ENCODE results near the gene IFIT1. TPM values are rescaled to one million over a fixed set of nuclear protein-coding genes. Genes with fewer than 3 reads are reported as not detected.

The IFIT1 gene
- total RNA-seq, 1 experiment from 2014 or later, result 3.4 TPM

- Histone ChIP-seq H4K20me1 (ENCODE audit: insufficient read depth) (no peaks in the 10 kb centered on the region), H3K79me2 (ENCODE audit: low read depth) (no peaks in the 10 kb centered on the region), H3K4me1 (replicated peaks; ENCODE audit: insufficient read depth) (peaks cover 9% of the 10 kb centered on the region), H3F3A (ENCODE audit: insufficient read depth, low read depth) (no peaks in the 10 kb centered on the region), H2AFZ (no peak overlapping the region), H3K9me2 (ENCODE audit: insufficient read depth) (no peaks in the 10 kb centered on the region), H3K27ac (no peak overlapping the region), H3K4me3 (no peak overlapping the region), H3K9me3 (ENCODE audit: insufficient read depth, low read depth) (no peaks in the 10 kb centered on the region), H3K36me3 (ENCODE audit: low read depth) (no peaks in the 10 kb centered on the region), H3K27me3 (ENCODE audit: insufficient read depth, low read depth) (no peaks in the 10 kb centered on the region), H3K4me2 (peak overlapping the region; percentile 17; the same call in 1 of the 2 replicates)
- ChIA-PET POLR2A (ENCODE audit: unreplicated experiment) (no interaction called here), CTCF (no interaction called here)
- no peak for DNase-seq
- intact Hi-C loops (cut with micrococcal nuclease; ENCODE audit: unreplicated experiment), result loop anchor here (2.0 to 5.0 kb wide), 3 partner anchors 39 to 1445 kb away; partner anchors contain the start of gene RPP30
- no peak for TF ChIP-seq CTCF (conservative IDR thresholded peaks at IDR 0.05)
- TF ChIP-seq EZH2 (IDR thresholded peaks at IDR 0.05; ENCODE audit: low read depth), result no peak
- BruUV-seq (replicated peaks), result no TSS peak
Observed at GRCh38 chr10:89427629-89428028, 35.2 kb downstream of the IFIT1 start.

GRCh38 chr10:89428877-89429276, 36.5 kb downstream of the IFIT1 start:
- Histone ChIP-seq H4K20me1 (ENCODE audit: insufficient read depth) (no peaks in the 10 kb centered on the region), H3K27me3 (ENCODE audit: insufficient read depth, low read depth) (no peaks in the 10 kb centered on the region), H3K4me1 (replicated peaks; ENCODE audit: insufficient read depth) (peaks cover 9% of the 10 kb centered on the region), H3K9me2 (ENCODE audit: insufficient read depth) (no peaks in the 10 kb centered on the region), H3K27ac (no peak overlapping the region), H3F3A (ENCODE audit: insufficient read depth, low read depth) (no peaks in the 10 kb centered on the region), H3K9me3 (ENCODE audit: insufficient read depth, low read depth) (no peaks in the 10 kb centered on the region), H2AFZ (no peak overlapping the region), H3K36me3 (ENCODE audit: low read depth) (no peaks in the 10 kb centered on the region), H3K4me2 (no peak overlapping the region), H3K4me3 (no peak overlapping the region), H3K79me2 (ENCODE audit: low read depth) (no peaks in the 10 kb centered on the region)
- ChIA-PET CTCF (no interaction called here), POLR2A (ENCODE audit: unreplicated experiment) (no interaction called here)
- BruUV-seq (replicated peaks), result no TSS peak
- intact Hi-C loops (cut with micrococcal nuclease; ENCODE audit: unreplicated experiment), result loop anchor here (5.0 kb wide), 2 partner anchors 268 to 1443 kb away; partner anchors contain the start of gene RPP30
- TF ChIP-seq CTCF (conservative IDR thresholded peaks at IDR 0.05) (no peak), EZH2 (IDR thresholded peaks at IDR 0.05; ENCODE audit: low read depth) (no peak)
- DNase-seq, result no peak

DNA sequence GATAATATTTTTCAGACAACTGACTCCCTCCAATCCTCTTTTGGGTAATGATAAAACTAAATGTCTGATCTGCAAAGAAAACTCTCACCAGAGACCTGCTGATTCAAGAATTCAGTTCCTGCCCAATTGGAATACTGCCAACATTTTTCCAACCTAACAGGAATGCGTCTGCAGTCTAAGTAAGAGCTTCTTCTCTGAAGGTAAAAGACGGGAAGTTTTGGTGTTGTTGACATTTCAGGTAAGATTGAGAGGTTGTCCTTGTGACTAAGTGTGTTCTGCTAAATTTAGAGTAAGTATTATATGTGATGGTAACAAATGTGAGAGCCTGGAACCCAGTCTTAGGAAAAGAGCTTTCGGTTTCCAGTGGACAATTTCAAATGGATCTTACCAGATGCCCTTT, 39.6 kb downstream of the IFIT1 start:
- H3K4me3 ChIP-seq, result no peak overlapping the region
- ChIA-PET POLR2A (ENCODE audit: unreplicated experiment) (interaction anchor here (0.5 to 0.9 kb wide), 3 partner anchors 26 to 180 kb away, joined by 8 to 11 read pairs (median 8); partner anchors contain the start of gene LIPA), CTCF (interaction anchor here (1.1 kb wide), 1 partner anchor 133 kb away, joined by 3 read pairs; no protein-coding TSS in a partner anchor)
- no peaks in the 10 kb centered on the region for H3F3A ChIP-seq (ENCODE audit: insufficient read depth, low read depth)
- BruUV-seq (replicated peaks), result no TSS peak
- intact Hi-C loops (cut with micrococcal nuclease; ENCODE audit: unreplicated experiment), result no loop called here
- H3K4me1 ChIP-seq (replicated peaks; ENCODE audit: insufficient read depth), result peaks cover 9% of the 10 kb centered on the region
- H3K27me3 ChIP-seq (ENCODE audit: insufficient read depth, low read depth), result no peaks in the 10 kb centered on the region
- H4K20me1 ChIP-seq (ENCODE audit: insufficient read depth), result no peaks in the 10 kb centered on the region
- TF ChIP-seq CTCF (conservative IDR thresholded peaks at IDR 0.05) (no peak), EZH2 (IDR thresholded peaks at IDR 0.05; ENCODE audit: low read depth) (no peak)
- H3K27ac ChIP-seq, result no peak overlapping the region
- no peaks in the 10 kb centered on the region for H3K36me3 ChIP-seq (ENCODE audit: low read depth)
- no peaks in the 10 kb centered on the region for H3K79me2 ChIP-seq (ENCODE audit: low read depth)
- H2AFZ ChIP-seq, result no peak overlapping the region
- H3K4me2 ChIP-seq, result no peak overlapping the region
- DNase-seq, result peak in 1 of 2 experiments; percentile 44
- H3K9me3 ChIP-seq (ENCODE audit: insufficient read depth, low read depth), result no peaks in the 10 kb centered on the region
- no peaks in the 10 kb centered on the region for H3K9me2 ChIP-seq (ENCODE audit: insufficient read depth)

Measured in PC-9 (cell line).